Activated CD4-positive, alpha-beta T cell treated with anti-CD3 and anti-CD28 coated beads, Interleukin-2, amount 50 U/mL, for 24 hours (primary cell): ENCODE results near the gene PCYT1A.
A peak's percentile ranks its signal among the peaks of the same experiment; 100 is the strongest.
"Not testable (repeated sequence)": the region's sequence is repeated elsewhere in the genome, so short reads cannot be mapped to it uniquely, and the experiment has no call there.

ENCODE experiments used
- DNase-seq, 2 donors: peaks; one replicate each; pipeline ENCODE4 v3.0.0-alpha.2; 2020; ENCODE audit warnings: low read depth in 1 of 2, low spot score in 1 of 2

PCYT1A gene

GRCh38 chr3:196216681-196217211 is 70.8 kb downstream of the PCYT1A start:
- DNase-seq = no peak

- no peak for DNase-seq
These were observed 71.4 kb downstream of the PCYT1A start, which contains the start of gene SLC51A for GRCh38 chr3:196216089-196216564. Gene SLC51A (plus strand): TSS chr3:196216534. CDS start chr3:196216713, 179 bp downstream.

- DNase-seq = no peak
These were observed 72.0 kb downstream of the PCYT1A start for GRCh38 chr3:196215493-196216020.

DNA sequence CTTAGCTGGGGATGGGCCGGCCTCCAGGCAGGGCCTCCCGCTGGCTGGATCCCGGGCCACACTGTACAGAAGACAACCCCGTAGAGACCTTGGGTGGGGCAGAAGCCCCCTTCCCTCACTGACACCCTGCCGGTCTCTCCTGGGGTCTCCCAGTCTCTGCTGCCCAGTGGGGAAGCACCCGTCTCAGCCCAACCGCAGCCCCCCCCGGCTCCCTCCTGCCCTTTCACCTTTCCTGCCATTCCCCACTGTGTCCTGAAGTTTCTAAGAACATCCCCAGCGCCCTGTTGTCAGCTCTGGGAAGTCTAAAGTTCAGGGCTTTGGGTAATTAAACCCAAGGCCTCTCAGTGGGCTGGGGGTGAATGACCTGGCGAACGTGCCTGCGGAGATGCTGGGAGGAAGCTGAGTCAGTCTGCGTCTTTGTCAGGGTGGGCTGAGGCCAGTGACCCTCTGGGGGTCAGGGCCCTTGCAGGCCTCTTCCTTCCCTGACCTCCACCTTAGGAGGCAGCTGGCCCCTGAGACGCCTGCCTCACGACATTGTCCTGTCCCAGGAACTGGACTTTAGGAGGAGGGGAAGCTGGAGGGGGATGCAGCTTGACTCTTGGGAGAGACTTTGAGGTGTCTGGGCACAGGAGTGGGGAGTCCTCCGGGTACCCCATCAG is 72.6 kb downstream of the PCYT1A start:
- DNase-seq = no peak

- DNase-seq = no peak
These were observed 76.6 kb downstream of the PCYT1A start, which contains the start of gene ZDHHC19 for GRCh38 chr3:196210673-196211556. Gene ZDHHC19 (minus strand): TSS chr3:196211400. CDS start chr3:196211315, 85 bp downstream.

DNA sequence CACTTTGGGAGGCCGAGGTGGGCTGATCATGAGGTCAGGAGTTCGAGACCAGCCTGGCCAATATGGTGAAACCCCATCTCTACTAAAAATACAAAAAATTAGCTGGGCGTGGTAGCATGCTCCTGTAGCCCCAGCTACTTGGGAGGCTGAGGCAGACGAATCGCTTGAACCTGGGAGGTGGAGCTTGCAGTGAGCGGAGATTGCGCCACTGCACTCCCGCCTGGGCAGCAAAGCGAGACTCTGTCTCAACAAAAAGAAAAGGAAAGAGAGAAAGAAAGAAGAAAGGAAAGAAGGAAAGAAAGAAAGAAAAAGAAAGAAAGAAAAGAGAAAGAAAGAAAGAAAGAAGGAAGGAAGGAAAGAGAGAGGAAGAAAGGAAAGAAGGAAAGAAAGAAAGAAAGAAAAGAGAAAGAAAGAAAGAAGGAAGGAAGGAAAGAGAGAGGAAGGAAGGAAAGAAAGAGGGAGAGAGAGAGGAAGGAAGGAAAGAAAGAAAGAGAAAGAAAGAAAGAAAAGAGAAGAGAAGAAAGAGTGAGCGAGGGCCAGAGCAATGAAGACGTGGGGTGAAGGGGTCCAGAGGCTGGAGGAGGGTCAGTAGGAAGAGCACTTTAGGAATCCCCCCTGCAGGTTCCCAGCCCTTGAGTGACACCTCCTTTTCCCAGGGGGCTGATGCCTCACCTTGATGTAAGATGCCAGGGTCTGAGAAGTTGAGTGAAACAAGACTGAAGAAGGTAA is 77.4 kb downstream of the PCYT1A start:
- not testable (repeated sequence) for DNase-seq

- DNase-seq = no peak
These were observed 78.4 kb downstream of the PCYT1A start for GRCh38 chr3:196208942-196209695.

DNA sequence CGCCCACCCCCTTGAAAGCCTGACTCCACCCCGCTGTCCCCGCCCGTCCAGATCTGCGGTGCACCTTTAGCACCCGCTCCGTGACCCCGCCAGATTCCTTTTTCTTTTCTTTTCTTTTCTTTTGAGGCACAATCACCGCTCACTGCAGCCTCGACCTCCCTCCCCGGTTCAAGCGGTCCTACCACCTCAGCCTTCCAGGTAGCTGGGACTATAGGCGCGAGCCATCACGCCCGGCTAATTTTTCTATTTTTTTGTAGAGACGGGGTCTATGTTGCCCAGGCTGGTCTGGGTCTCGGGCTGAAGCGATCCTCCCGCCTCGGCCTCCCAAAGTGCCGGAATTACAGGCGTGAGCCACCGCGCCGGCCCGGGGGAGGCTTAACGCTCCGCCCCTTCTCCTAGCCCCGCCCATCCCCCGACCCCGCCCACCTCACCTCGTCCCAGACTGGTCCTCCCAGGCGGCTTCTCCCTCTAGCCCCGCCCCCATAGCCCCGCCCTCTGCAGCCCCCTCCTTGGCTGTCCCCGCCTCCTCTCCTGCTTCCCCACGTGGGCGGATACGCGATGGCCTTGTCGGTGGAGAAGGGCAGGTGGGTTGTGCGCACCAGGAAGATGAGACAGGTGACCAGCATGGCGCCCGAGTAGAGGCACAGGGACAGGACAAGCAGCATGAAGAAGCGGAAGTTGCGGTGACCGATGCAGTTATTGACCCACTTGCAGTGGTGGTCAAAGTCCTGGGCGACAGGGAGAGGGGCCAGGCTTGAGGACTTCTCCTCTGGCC is 79.5 kb downstream of the PCYT1A start:
- peak in 1 of 2 donors; percentile 40 for DNase-seq

DNA sequence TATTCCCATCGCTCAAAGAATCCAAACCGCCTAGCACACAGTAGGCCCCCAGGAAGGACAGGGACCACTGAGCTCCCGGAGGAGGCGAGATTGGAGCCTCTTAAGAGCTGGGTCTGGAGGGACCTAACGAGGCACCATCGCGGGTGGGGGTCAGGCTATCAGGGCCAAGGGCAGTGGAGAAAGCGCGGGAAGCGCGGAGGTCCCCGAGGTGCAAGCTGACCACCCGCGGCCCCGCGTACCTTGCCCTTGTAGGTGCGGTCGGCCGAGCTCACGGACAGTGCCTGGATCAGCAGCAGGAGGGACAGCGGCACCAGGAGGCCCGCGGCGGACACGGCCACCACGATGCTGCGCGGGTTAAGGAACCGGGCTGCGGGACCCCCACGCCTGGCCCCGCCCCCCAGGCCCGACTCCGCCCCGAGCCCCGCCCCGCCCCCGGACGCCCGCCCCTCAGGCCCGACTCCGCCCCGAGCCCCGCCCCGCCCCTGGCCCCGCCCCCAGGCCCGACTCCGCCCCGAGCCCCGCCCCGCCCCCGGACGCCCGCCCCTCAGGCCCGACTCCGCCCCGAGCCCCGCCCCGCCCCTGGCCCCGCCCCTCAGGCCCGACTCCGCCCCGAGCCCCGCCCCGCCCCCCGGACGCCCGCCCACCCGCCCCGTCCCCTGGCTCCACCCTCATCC is 80.2 kb downstream of the PCYT1A start:
- DNase-seq = no peak

DNA sequence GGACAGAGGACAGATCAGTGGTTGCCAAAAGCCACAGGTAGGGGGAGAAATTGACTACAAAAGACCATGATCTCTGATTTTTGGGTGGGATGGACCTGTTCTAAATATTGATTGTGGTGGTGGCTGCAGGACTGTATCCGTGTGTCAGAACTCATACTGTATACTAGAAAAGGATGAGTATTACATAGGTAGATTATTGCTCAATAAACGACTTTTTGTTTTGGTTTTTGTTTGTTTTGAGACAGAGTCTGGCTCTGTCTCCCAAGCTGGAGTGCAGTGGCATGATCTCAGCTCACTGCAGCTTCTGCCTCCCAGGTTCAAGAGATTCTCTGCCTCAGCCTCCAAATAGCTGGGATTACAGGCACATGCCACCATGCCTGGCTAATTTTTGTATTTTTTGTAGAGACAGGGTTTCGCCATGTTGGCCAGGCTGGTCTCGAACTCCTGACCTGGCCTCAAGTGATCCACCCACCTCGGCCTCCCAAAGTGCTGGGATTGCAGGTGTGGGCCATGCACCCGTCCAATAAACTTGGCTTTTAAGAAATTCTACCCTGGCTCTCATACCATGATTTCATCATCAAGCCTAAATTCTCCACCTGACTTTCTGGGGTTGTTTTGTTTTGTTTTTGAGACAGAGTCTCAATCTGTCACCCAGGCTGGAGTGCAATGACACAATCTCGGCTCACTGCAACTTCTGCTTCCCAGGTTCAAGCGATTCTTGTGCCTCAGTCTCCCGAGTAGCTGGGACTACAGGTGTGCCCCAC is 81.9 kb downstream of the PCYT1A start:
- DNase-seq = not testable (repeated sequence)

GRCh38 chr3:196203846-196204245 is 83.7 kb downstream of the PCYT1A start:
- DNase-seq = no peak

GRCh38 chr3:196202516-196202970 is 85.0 kb downstream of the PCYT1A start:
- no peak for DNase-seq

GRCh38 chr3:196198771-196199753 is 88.5 kb downstream of the PCYT1A start:
- no peak for DNase-seq

GRCh38 chr3:196198081-196198675 is 89.3 kb downstream of the PCYT1A start:
- DNase-seq = no peak

- no peak for DNase-seq
These were observed 90.0 kb downstream of the PCYT1A start for GRCh38 chr3:196197524-196197923.

- DNase-seq = no peak
These were observed 91.8 kb downstream of the PCYT1A start for GRCh38 chr3:196195664-196196265.
